Measurements from ENCODE around the gene CFB.

CFB gene

DNA sequence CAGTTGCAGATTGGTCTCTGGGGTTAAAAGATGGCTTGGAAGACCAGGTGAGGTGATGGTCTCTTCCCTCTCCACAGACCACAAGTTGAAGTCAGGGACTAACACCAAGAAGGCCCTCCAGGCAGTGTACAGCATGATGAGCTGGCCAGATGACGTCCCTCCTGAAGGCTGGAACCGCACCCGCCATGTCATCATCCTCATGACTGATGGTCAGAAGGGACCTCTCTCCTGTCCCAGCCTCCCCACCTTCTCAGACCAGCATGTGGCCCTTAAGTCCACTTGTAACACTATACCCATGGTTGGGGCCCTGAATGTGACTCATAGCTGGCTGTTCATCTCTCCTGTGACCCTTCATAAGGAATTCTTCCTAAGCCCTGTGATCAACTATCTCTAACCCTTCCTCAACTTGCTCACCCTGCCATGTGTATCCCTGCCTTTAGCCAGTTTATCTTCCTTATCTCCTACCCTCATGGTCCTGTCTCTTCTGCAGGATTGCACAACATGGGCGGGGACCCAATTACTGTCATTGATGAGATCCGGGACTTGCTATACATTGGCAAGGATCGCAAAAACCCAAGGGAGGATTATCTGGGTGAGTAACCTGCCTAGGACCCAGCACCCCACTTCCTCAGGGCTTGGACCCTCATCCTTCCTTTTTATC is 3.0 kb downstream of the CFB start:
- DNase-seq (ENCODE audit: low spot score), result no peak

DNA sequence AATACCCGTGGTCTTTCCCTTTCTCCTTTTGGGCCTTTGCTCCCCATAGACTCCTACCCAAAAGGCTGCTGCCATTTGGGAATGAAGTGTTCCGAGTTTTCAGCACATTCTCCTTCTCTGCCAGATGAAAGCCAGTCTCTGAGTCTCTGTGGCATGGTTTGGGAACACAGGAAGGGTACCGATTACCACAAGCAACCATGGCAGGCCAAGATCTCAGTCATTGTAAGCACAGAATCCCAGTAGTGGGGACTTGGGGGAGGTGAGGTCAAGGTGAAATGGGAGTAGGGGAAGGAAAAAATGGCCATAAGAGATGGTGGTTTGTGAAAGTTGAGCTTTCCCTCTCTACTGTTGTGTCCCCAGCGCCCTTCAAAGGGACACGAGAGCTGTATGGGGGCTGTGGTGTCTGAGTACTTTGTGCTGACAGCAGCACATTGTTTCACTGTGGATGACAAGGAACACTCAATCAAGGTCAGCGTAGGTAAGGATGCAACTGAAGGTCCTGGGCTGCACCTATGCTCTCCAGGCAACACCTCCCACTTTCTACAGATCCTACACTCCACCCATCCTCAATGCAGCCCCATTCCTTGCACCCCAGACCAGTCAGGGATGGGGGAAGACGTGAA is 4.1 kb downstream of the CFB start:
- no peak for DNase-seq (ENCODE audit: low spot score)

DNA sequence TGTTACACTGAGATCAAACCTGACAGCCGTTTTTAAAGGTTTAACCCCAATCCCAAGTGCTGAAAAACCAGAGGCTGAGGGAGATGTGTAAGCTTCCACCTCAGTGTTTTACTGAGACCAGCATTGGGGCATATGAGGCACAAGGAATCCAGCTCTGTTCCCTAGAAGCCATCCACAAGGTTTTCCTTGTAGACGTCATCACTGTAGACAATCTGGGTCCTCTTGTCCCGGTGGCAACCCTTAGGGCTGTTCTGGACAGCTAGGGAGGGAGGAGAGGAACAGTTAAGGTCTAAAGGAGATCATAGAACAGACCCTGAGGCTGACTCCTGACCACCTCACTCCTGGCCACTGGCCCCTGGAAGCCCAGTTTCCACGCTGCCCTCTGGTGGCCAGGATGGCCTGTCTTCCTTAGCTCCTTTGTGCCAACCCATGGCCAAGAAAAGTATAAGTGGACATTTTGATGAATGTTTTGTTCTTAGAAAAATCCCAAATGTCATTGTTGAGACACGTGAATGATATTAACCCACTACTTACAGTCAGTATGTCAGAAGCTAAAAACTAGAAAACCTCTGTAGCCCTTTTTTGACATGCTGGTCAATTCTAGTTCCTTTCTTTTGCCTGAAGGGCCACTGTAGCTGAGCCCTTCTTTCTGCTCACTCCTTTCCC is 6.4 kb downstream of the CFB start:
- DNase-seq (ENCODE audit: low spot score), result peak; percentile 34

DNA sequence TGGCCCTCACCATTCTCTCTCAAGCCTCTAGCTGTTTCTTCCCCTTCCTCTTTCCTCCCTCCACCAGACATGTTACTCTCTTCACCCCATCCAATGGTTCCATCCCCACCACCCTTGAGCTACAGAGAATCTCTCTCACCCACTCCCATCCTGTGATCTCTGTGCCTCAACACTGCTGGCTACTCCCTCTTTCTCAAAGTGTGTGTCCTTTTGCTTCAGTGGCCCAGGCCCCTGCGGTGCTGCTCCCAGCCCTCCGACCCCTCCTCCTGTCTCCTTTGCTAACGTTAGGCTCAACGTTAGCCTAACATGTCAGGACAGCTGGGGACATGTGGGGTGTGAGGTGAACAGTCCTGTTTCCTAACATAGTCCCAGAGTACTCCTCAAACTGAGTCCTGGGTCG is 7.0 kb downstream of the CFB start:
- DNase-seq (ENCODE audit: low spot score), result no peak

DNA sequence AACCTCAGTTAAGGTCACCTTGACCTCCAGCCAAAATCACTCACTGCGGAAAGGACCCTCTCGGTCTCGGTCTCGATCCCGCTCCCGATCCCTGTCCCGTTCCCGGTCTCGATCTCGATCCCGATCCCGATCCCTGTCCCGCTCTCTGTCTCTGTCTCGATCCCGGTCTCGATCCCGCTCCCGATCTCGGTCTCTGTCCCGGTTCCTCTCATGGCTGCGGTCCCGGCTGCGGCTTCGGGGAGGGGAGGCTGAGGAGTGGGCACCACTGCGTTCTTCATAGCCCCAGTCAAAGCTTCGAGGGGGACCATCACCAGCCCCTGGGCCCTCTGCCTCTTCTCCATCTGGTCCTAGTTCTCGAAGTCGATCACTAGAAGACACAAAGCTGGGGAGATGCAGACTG is 8.6 kb downstream of the CFB start:
- no peak for DNase-seq (ENCODE audit: low spot score)

DNA sequence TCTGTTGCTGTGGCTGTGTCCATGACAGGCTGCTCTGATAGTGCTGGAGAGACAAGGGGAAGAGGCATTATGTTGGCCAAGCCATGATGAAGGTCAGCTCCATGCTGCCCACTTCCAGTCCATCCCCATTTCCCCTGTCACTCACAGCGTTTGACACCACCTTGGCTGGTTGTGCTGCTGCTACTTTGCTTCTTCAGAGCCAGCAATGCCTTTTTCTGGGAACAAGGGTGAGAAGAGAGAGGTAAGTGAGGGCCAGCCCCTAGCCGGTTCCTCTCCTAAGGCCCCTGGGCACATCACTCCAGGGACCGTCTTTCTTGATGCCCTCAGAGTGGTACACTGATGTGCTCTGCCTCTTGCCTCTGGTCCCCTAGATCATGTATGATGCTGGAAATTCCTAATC is 10.9 kb downstream of the CFB start:
- DNase-seq (ENCODE audit: low spot score), result no peak

DNA sequence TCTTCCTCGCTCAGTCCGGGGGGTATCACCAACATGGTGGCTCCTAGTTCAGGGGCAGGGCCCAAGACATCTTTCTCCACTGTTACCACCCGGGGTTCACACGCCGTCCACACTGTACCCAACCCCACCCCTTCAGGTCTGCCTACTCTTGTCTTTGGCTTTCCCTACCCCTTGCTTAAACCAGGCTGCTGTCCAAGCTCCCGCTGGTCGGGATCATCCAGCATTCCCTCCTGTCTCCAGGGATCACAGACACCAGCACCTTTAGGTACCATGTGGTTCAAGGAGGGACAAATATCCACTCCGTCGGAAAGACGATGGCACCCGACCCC is 12.5 kb downstream of the CFB start:
- DNase-seq (ENCODE audit: low spot score), result no peak

DNA sequence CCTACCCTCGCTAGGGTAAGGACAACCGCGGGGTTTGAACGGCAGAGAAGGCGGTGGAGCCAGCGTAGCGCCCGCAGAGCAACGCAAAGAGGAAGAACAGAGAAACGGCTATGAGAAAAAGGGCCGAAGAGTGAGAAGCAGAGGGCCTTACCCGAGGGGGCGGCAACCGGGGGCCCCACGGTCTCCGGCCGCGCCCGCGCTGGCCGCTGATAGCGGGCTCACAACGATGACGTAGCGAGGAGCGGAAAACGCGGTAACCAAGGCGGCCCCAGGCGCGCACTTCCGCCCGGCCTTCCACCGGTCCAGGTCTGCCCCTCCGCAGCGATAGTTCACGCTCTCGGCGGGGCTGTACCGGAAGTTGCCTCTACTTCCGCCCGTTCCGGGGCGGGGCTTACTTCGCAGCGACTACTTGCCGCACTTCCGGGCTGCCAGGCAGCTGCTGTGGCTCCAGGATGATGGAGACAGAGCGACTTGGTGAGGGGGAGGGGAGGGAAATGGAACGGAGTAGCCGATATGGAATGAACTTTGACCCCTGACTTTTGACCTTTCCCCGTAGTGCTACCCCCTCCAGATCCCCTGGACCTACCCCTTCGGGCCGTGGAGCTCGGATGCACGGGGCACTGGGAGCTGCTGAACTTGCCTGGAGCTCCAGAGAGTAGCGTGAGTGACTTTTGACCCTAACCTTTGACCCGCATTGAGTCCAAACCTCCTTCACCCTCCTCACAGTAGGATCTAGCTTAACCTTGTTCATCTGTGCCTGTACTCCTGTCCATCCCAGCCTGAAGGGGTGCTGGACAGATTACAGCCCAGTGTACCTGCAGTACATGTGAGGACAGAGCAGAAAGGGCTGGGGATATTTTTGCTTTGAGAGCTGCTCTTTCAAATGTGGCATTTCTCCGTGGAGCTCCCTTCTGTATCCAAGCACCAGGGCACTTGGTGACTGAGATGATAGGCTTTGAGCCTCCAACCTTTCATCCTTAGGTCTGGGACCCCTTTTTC is 13.1 kb downstream of the CFB start, which contains the start of the genes NELFE and SKIC2:
TSS of gene NELFE (minus strand) at position 231 of the 999 bp plus-strand sequence. CDS start 525 bp downstream, outside the sequence.
TSS of gene SKIC2 (plus strand) at position 435 of the 999 bp plus-strand sequence. CDS start at position 453, 18 bp downstream.
- peak; percentile 98 for DNase-seq (ENCODE audit: low spot score)

DNA sequence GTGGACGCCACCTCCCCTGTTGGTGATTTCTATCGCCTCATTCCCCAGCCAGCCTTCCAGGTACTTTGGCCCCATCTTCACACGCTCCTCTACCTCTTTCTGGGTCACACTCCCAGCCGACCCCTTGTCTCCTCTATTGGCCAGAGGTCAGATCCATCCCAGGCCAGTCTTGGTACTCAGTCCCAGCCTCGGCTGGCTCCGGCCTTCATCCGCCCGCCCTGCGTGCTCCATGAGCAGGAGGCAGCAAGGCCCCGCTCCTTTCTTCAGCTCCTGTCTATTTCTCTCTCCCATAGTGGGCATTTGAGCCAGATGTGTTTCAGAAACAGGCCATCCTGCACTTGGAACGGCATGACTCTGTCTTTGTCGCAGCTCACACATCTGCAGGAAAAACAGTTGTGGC is 15.7 kb downstream of the CFB start:
- no peak for DNase-seq (ENCODE audit: low spot score)

DNA sequence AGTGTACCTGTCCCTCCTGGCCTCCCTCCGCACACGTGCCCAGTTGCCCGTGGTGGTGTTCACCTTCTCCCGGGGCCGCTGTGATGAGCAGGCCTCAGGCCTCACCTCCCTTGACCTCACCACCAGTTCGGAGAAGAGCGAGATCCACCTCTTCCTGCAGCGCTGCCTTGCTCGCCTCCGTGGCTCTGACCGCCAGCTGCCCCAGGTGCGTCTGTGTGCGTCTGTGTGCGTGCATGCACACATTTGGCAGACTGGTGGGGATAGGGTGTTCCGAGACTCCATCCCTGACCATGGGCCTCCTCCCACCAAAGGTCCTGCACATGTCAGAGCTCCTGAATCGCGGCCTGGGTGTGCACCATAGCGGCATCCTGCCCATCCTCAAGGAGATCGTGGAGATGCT is 18.0 kb downstream of the CFB start:
- no peak for DNase-seq (ENCODE audit: low spot score)

DNA sequence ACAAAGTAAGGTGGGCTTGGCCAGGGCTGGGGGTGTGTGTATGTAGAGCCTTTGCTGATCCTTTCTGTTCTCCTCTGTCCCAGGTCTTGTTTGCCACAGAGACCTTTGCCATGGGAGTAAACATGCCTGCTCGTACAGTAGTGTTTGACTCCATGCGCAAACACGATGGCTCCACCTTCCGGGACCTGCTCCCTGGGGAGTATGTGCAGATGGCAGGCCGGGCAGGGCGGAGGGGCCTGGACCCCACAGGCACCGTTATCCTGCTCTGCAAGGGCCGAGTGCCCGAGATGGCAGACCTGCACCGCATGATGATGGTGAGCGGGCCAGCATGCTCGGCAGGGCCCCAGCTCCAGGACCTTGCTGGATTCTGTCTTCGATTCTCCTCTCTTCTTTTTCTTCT is 19.8 kb downstream of the CFB start:
- no peak for DNase-seq (ENCODE audit: low spot score)

DNA sequence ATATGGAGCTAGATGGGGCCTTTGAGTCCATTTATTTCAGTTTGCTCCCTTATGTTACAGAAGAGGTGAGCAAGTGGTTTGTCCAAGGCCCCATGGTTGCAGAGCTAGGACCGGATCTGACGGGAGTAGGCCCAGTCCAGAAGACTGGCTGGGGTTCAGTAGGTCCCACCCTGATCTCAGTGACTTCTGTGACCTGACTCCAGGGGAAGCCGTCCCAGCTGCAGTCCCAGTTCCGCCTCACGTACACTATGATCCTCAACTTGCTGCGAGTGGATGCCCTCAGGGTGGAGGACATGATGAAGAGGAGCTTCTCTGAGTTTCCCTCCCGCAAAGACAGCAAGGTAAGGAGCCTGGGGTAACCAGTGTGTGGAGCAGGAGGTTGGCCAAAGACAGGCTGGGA is 20.6 kb downstream of the CFB start:
- no peak for DNase-seq (ENCODE audit: low spot score)

DNA sequence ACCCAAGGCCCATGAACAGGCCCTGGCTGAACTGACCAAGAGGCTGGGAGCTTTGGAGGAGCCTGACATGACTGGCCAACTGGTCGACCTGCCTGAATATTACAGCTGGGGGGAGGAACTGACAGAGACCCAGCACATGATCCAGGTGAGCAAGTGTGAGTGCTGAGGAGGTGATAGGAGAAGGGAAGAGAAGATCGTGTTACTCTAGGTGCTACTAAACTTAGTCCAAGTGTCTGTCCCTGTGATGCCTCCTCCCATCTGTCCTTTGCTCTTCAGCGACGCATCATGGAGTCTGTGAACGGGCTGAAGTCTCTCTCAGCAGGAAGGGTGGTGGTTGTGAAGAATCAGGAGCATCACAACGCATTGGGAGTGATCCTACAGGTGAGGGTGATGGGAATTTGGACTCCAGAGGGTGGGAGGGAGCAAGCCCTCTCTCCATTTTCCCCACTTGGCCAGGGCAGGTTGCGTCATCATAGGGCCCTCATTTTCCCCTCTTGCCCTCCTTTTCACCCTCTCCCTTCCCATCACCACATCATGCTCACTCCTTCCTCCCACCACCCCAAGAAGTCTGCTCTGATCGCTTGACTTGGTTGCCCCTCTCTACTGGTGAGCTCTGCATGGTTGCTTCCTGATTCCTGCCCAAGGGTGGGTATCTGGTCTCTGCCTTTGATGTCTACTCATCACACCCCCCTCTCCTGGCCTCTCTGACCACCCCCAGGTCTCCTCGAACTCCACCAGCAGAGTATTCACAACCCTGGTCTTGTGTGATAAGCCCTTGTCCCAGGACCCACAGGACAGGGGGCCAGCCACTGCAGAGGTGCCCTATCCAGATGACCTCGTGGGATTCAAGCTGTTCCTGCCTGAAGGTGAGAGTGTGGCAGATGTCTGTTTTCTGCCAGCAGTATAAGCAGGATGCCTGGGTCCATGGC is 21.4 kb downstream of the CFB start:
- DNase-seq (ENCODE audit: low spot score), result no peak

DNA sequence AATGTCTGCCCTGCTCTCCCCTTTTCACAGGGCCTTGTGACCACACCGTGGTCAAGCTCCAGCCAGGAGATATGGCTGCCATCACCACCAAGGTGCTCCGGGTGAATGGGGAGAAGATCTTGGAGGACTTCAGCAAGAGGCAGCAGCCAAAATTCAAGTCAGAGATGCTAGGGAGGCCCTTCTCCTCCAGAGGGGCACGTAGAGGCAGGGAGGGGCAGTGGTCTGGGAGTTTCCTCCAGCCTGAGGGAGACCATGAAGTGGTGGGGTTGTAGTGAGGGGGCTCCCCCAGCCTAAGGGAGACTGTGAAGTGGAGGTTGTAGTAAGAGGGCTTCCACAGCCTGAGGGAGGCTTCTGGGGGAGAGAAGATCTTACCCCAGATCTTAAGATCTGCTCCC is 22.0 kb downstream of the CFB start:
- no peak for DNase-seq (ENCODE audit: low spot score)

DNA sequence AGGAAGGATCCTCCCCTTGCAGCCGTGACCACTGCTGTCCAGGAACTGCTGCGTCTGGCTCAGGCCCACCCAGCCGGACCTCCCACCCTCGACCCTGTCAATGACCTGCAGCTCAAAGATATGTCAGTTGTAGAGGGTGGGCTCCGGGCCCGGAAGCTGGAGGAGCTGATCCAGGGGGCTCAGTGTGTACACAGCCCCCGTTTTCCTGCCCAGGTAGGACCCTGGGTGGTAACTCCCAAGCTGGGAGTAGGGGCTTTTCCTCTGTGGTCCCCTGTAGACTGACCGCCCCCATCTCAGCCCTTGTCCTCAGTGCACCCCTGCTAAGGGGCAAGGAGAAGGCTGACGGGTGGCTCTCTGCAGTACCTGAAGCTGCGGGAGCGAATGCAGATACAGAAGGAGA is 22.4 kb downstream of the CFB start:
- no peak for DNase-seq (ENCODE audit: low spot score)

DNA sequence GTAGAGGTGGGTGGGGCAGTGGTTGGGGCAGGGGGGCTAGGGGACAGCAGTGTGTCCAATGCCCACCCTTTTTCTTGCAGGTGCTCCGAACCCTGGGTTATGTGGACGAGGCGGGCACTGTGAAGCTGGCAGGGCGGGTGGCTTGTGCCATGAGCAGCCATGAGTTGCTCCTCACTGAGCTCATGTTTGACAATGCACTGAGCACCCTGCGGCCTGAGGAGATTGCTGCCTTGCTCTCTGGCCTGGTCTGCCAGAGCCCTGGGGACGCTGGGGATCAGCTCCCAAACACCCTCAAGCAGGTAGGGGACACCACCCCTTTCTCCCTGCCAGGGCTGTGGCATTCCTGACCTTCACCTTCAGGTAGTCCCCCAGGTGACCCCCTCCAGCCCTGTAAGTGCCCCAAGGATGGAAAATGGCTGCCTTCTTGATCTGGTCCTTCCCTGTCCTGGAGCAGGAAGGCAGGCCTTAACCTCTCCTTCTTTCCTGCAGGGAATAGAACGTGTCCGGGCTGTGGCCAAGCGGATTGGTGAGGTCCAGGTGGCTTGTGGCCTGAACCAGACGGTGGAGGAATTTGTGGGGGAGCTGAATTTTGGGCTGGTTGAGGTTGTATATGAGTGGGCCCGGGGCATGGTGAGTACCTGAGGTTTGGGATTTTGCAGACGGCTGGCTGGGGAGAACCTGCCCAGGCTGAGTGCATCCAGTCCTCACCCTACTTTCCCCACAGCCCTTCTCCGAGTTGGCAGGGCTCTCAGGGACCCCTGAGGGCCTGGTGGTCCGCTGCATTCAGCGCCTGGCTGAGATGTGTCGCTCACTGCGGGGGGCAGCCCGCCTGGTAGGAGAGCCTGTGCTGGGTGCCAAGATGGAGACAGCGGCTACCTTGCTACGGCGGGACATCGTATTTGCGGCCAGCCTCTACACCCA is 23.2 kb downstream of the CFB start:
- no peak for DNase-seq (ENCODE audit: low spot score)

DNA sequence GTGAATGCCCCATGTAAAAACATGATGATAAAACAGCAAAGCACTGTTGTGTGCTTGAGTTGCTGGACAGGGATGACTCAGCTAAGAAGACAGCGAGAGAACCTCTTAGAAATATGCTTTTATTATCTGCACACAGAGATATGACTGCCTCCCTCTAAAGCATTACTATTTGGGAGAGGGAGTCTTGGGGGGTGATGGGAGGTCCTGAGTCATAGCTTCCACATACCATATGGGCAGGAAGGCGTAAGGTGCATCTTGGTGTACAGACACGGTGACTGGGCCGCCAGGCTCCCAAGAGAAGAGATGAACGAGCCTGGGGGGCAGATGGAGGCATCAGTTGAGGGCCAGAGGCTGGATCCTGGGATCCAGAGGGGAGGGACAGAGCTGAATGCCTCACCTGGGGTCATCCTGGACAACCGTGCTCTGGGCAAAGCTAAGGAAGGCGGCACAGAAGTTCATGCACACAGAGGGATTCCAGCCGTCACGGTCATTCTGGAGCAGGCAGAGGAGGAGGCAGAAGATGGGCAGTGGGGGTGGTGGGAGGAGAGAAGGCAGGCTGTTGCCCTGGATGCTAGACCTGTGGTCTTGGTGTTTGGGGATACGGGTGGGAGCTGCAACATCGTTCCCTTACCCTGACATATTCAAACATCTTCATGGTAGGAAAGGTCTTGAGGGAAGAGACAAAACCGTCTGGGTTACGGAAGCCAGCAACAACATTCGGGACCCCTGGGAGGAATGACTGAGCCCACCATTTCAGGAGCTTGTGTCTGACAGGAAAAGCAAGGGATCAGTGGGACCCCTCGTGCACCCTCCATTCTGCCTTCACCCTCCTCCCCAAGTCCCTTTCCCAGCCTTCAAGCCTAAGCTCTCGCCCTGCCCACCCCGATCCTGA is 24.1 kb downstream of the CFB start:
- no peak for DNase-seq (ENCODE audit: low spot score)

DNA sequence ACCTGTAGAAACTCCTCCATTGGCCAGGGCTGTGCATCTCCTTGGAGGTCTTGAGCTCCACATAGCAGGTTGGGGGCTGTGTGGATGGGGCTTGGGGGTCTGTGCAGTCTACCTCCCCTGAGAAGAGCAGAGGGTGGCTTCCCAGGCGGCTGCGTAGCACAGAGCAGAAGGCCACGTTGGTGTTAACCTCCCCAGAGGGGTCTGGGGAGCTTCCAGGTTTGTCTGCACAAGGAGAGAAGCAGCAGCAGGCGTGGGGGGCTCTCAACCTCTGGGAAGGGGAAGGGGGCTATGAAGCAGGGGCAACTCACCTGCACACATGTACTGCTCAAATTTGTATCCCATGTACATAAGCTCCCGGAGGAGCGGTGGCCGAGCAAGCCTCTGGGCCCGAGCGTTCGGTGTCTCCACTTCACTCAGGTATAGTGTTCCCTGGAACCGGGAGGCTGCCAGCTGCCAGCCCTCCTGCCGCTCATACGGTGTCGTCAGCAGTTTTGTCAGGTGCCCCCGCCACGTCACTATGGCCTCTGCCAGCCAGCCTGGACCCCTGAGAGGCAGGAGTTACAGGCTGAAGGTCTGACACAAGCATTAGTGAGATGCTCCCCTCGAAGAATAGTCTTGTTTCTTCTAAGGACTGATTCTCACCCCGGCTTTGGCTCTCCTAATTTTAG is 24.8 kb downstream of the CFB start:
- DNase-seq (ENCODE audit: low spot score), result no peak
